Measurements from ENCODE around the gene CENATAC.

- TF ChIP-seq CTCF (conservative IDR thresholded peaks at IDR 0.05) (no peak), EZH2 (IDR thresholded peaks at IDR 0.05; ENCODE audit: low read depth) (no peak)
Measured at GRCh38 chr11:119024430-119025098, 26.6 kb downstream of the CENATAC start.

Measured in PC-9 (cell line).